GM23248 (cell line): ENCODE measurements around the gene XRCC5.

Experiments used
- EZH2 ChIP-seq: fragments of 200-600 bp; sonication (generic); IDR thresholded peaks from 2 replicates; pipeline ENCODE4 v1.6.1; 2018; ENCODE audit warnings: antibody characterized with exemption, mild to moderate bottlenecking; ENCODE audit not compliant: insufficient read depth, poor library complexity, severe bottlenecking
- EZH2phosphoT487 ChIP-seq: fragments of 200-600 bp; sonication (generic); IDR thresholded peaks from 2 replicates; pipeline ENCODE4 v1.6.1; 2018; ENCODE audit warnings: antibody characterized with exemption, moderate library complexity, mild to moderate bottlenecking, low read depth; ENCODE audit not compliant: insufficient read depth

- no peak for TF ChIP-seq EZH2
- no peak for TF ChIP-seq EZH2phosphoT487
These were observed 92.7 kb downstream of the XRCC5 start for GRCh38 chr2:216201692-216202306.
